ENCODE results near the gene TRIM17. TPM values are rescaled to one million over a fixed set of nuclear protein-coding genes. Genes with fewer than 3 reads are reported as not detected.
A peak's percentile ranks its signal among the peaks of the same experiment; 100 is the strongest.

The TRIM17 gene
- total and polyA plus RNA-seq, 10 donors = 0.36 to 7.1 (median 4.7) TPM

DNA sequence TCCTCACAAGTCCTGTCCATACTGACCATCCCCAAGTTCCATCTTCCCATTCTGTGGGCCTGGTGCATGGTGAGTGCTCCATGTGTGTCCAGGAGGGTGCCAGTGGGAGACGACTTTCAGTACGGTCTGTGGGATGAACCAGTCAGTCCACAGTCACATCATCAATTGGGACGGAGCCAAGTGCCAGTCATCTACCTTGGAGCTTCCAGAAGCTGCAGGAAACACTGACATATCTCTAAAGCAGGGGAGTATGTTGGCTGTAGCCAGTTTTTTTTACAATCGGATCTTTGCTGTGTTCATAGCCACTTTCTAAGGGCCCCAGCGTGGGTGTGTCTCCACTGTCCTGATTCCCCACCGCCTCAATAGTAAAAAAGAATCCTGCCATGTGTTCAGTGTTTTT, 13.6 kb upstream of the TRIM17 start:
- H3K27me3 ChIP-seq (replicated peaks in 1 of 7) = peaks cover 0 to 23% (median 0%) of the 10 kb centered on the region in 7 donors
- TF ChIP-seq POLR2AphosphoS5 (IDR thresholded peaks at IDR 0.05) (no peak), POLR2A (IDR thresholded peaks at IDR 0.05) (no peak)
- TF ChIP-seq, protein P1, sequence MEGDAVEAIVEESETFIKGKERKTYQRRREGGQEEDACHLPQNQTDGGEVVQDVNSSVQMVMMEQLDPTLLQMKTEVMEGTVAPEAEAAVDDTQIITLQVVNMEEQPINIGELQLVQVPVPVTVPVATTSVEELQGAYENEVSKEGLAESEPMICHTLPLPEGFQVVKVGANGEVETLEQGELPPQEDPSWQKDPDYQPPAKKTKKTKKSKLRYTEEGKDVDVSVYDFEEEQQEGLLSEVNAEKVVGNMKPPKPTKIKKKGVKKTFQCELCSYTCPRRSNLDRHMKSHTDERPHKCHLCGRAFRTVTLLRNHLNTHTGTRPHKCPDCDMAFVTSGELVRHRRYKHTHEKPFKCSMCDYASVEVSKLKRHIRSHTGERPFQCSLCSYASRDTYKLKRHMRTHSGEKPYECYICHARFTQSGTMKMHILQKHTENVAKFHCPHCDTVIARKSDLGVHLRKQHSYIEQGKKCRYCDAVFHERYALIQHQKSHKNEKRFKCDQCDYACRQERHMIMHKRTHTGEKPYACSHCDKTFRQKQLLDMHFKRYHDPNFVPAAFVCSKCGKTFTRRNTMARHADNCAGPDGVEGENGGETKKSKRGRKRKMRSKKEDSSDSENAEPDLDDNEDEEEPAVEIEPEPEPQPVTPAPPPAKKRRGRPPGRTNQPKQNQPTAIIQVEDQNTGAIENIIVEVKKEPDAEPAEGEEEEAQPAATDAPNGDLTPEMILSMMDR (IDR thresholded peaks at IDR 0.05 in 8 of 11, conservative IDR thresholded peaks at IDR 0.05 in 3 of 11) = no peak
- H3K36me3 ChIP-seq = no peaks in the 10 kb centered on the region
- WGBS, 5 donors = 85 to 90% (median 86%) methylated on average over 6 of the region's 6 CpGs
- intact Hi-C loops (cut with DNase I; ENCODE audit: low total_unique reads) = no loop called here
- H3K4me1 ChIP-seq = no peaks in the 10 kb centered on the region
- DNase-seq = peak; percentile 47
- no peaks in the 10 kb centered on the region for H3K9me3 ChIP-seq
- no peak overlapping the region for H3K27ac ChIP-seq
- H3K4me3 ChIP-seq = no peak overlapping the region

DNA sequence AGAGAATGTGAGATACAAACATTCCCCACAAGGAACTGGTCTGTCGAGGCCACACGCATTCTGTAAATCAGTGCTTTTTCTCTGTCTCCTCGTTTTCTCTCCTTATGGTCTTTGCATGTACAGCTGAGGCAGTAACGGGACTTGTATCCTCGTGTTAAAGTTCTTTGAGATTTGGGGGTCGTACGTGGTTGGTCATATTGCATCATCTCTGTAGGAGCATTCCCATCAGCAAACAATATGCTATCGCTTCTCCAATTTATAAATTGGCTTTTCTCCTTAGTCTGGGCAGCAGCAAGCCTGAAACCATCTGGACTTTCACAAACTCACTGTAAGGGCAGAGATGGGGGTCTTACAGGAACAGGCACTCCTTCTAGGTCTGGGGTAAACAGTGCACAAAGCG, 13.0 kb upstream of the TRIM17 start:
- intact Hi-C loops (cut with DNase I; ENCODE audit: low total_unique reads) = no loop called here
- WGBS, 5 donors = 80 to 86% (median 81%) methylated on average over 9 of the region's 9 CpGs
- H3K4me3 ChIP-seq = no peak overlapping the region
- H3K27ac ChIP-seq = no peak overlapping the region
- DNase-seq = peak; percentile 1
- TF ChIP-seq, protein P1 (IDR thresholded peaks at IDR 0.05 in 8 of 11, conservative IDR thresholded peaks at IDR 0.05 in 3 of 11) = no peak
- TF ChIP-seq POLR2A (IDR thresholded peaks at IDR 0.05) (no peak), POLR2AphosphoS5 (IDR thresholded peaks at IDR 0.05) (no peak)
- H3K36me3 ChIP-seq = no peaks in the 10 kb centered on the region
- H3K27me3 ChIP-seq (replicated peaks in 1 of 7) = peaks cover 0 to 17% (median 0%) of the 10 kb centered on the region in 7 donors
- no peaks in the 10 kb centered on the region for H3K4me1 ChIP-seq
- no peaks in the 10 kb centered on the region for H3K9me3 ChIP-seq

DNA sequence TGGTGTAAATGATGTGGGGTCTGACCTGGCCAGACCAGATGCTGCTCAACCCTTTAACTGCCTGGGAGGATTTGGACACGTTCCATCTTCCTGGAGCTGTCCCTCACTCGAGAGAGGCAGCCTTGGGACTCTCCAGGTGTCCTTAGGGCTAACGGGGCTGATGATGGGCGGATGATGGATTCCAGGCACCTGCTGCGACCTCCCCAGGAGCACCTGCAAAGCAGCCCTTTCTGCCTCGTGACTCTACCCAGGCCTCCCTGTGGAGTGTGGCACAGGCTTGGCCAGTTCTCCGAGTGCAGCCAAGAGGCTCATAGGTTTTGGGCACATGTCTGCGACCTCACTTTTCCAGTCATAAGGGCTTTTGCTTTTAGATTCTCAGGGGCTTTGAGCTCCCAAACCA, 12.3 kb upstream of the TRIM17 start:
- TF ChIP-seq POLR2AphosphoS5 (IDR thresholded peaks at IDR 0.05) (no peak), POLR2A (IDR thresholded peaks at IDR 0.05) (no peak)
- TF ChIP-seq, protein P1 (IDR thresholded peaks at IDR 0.05 in 8 of 11, conservative IDR thresholded peaks at IDR 0.05 in 3 of 11) = no peak
- H3K4me1 ChIP-seq = no peaks in the 10 kb centered on the region
- no peak overlapping the region for H3K27ac ChIP-seq
- no peaks in the 10 kb centered on the region for H3K36me3 ChIP-seq
- peaks cover 0 to 10% (median 0%) of the 10 kb centered on the region in 7 donors for H3K27me3 ChIP-seq (replicated peaks in 1 of 7)
- H3K4me3 ChIP-seq = no peak overlapping the region
- WGBS, 5 donors = 76 to 86% (median 81%) methylated on average over 6 to 8 of the region's 8 CpGs
- intact Hi-C loops (cut with DNase I; ENCODE audit: low total_unique reads) = no loop called here
- peak; percentile 22 for DNase-seq
- H3K9me3 ChIP-seq = no peaks in the 10 kb centered on the region

DNA sequence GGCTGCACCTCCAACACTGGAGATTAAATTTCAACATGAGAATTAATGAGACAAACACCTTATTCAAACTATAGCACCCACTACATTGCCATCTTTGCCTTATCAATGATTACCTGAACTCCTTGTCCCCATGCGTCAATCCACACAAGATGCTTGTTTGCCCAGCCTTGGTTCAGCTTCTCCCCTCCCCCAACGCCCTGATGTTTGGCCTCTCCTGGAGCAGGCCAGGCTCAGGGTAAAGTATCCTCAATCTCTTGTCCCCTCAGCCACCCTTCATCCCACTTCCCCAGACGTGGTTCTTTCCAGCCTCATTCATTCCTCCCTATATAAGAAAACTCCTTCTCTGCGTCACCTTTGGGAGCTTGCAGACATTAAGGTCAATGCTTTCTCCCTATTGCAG, 11.8 kb upstream of the TRIM17 start:
- 73 to 85% (median 76%) methylated on average over 4 of the region's 4 CpGs for WGBS, 5 donors
- Histone ChIP-seq H3K27ac (no peak overlapping the region), H3K4me3 (no peak overlapping the region), H3K36me3 (no peaks in the 10 kb centered on the region), H3K27me3 (replicated peaks in 1 of 7) (peaks cover 0 to 9% (median 0%) of the 10 kb centered on the region in 7 donors), H3K4me1 (no peaks in the 10 kb centered on the region), H3K9me3 (no peaks in the 10 kb centered on the region)
- intact Hi-C loops (cut with DNase I; ENCODE audit: low total_unique reads) = no loop called here
- TF ChIP-seq POLR2A (IDR thresholded peaks at IDR 0.05) (no peak), POLR2AphosphoS5 (IDR thresholded peaks at IDR 0.05) (no peak)
- TF ChIP-seq, protein P1 (IDR thresholded peaks at IDR 0.05 in 8 of 11, conservative IDR thresholded peaks at IDR 0.05 in 3 of 11) = no peak
- DNase-seq = peak; percentile 0
